Right atrium auricular region (tissue), 2 donors: ENCODE data around the gene MROH7. TPM values are rescaled to one million over a fixed set of nuclear protein-coding genes. Genes with fewer than 3 reads are reported as not detected.

ENCODE experiments used
- DNase-seq: peaks from one replicate; pipeline ENCODE4 v3.0.0-alpha.2; 2019; ENCODE audit warnings: low spot score
- H3K27ac ChIP-seq, 2 donors: fragments of 200-600 bp; sonication (generic); 1 replicate in 1 of 2; 2 replicates in 1 of 2; pipeline ENCODE4 v1.5.1; 2016 to 2019
- H3K27me3 ChIP-seq, 2 donors: fragments of 200-600 bp; sonication (generic); one replicate each; pipeline versions ENCODE4 v1.5.1 to v1.6.0; 2017 to 2019
- H3K36me3 ChIP-seq: fragments of 200-600 bp; sonication (generic); one replicate; pipeline ENCODE4 v1.5.1; 2016
- H3K4me1 ChIP-seq, 2 donors: fragments of 200-600 bp; sonication (generic); one replicate each; pipeline versions ENCODE4 v1.5.1 to v1.6.0; 2017 to 2019
- H3K4me3 ChIP-seq, 2 donors: fragments of 200-600 bp; sonication (generic); 1 replicate in 1 of 2; 2 replicates in 1 of 2; pipeline ENCODE4 v1.5.1; 2017 to 2019; ENCODE audit warnings: mild to moderate bottlenecking in 1 of 2, moderate library complexity in 1 of 2
- H3K9me3 ChIP-seq, 2 donors: fragments of 200-600 bp; sonication (generic); one replicate each; pipeline ENCODE4 v1.5.1; 2019
- total RNA-seq, 2 donors: library from RNA; depleted of rRNA; stranded (reverse); fragments of >200 nt; gene quantifications; one replicate each; pipeline ENCODE4 v1.1.0, GENCODE V29; 2016
- TF ChIP-seq, protein P1 (sequence below), 2 donors: fragments of 200-600 bp; sonication (generic); IDR thresholded peaks; one replicate each; pipeline ENCODE4 v1.5.1; 2019; ENCODE audit warnings: antibody characterized with exemption in 2 of 2

Gene MROH7
- total RNA-seq, 2 donors from 2014 or later: 5.5 to 6.9 TPM

DNA sequence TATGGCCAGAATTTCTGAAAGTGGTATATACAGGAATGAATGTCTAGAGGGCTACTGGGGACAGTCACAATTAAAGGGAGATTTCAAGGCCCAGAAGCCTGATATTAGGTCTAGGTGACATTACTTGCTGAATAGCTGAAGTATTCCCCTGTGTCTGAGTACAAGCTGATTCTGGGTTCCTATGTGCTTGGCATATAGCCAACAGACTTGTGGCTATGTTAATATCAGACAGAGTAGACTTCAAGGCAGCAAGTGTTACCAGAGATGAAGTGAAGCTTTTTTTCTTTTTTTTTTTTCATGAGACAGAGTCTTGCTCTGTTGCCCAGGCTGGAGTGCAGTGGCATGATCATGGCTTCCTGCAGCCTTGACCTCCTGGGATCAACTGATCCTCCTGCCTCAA lies 82.4 kb downstream of the MROH7 start:
- peaks cover 59% of the 10 kb centered on the region for H3K36me3 ChIP-seq
- TF ChIP-seq, protein P1, sequence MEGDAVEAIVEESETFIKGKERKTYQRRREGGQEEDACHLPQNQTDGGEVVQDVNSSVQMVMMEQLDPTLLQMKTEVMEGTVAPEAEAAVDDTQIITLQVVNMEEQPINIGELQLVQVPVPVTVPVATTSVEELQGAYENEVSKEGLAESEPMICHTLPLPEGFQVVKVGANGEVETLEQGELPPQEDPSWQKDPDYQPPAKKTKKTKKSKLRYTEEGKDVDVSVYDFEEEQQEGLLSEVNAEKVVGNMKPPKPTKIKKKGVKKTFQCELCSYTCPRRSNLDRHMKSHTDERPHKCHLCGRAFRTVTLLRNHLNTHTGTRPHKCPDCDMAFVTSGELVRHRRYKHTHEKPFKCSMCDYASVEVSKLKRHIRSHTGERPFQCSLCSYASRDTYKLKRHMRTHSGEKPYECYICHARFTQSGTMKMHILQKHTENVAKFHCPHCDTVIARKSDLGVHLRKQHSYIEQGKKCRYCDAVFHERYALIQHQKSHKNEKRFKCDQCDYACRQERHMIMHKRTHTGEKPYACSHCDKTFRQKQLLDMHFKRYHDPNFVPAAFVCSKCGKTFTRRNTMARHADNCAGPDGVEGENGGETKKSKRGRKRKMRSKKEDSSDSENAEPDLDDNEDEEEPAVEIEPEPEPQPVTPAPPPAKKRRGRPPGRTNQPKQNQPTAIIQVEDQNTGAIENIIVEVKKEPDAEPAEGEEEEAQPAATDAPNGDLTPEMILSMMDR (IDR thresholded peaks at IDR 0.05): no peak
- H3K4me1 ChIP-seq: no peaks in the 10 kb centered on the region
- H3K27ac ChIP-seq: no peak overlapping the region
- DNase-seq: no peak
- H3K9me3 ChIP-seq: peaks cover 0 to 5% of the 10 kb centered on the region in 2 donors
- no peaks in the 10 kb centered on the region for H3K27me3 ChIP-seq
- H3K4me3 ChIP-seq: no peak overlapping the region

- Histone ChIP-seq H3K4me1 (no peaks in the 10 kb centered on the region), H3K9me3 (peaks cover 0 to 5% of the 10 kb centered on the region in 2 donors), H3K36me3 (peaks cover 59% of the 10 kb centered on the region), H3K4me3 (no peak overlapping the region), H3K27ac (no peak overlapping the region), H3K27me3 (no peaks in the 10 kb centered on the region)
- DNase-seq: no peak
- TF ChIP-seq, protein P1 (IDR thresholded peaks at IDR 0.05): no peak
Measured at GRCh38 chr1:54724771-54725170, 83.2 kb downstream of the MROH7 start.

DNA sequence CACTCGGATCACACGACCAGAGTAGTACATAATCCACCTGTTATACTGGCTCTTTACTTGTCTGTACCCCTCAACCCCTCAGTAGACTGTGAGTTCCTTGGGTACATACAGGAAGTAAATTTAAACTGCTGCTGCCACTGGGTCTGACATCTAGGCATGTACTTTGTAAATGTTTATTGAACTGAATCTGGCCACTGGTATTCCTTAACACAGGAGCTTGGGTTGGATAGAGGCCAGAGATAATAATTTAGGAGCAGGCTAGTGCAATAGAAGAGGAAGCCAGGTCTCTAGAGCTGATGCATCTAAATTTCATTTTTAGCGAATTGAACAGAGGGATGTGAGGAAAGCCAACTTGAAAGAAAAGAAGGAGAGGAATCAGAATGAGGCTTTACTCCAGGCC lies 86.4 kb downstream of the MROH7 start:
- DNase-seq: no peak

GRCh38 chr1:54736685-54737084 lies 95.1 kb downstream of the MROH7 start:
- Histone ChIP-seq H3K4me1 (no peaks in the 10 kb centered on the region), H3K4me3 (no peak overlapping the region), H3K27ac (no peak overlapping the region), H3K36me3 (peaks cover 63% of the 10 kb centered on the region), H3K9me3 (no peaks in the 10 kb centered on the region), H3K27me3 (no peaks in the 10 kb centered on the region)
- peak; percentile 28 for DNase-seq
- TF ChIP-seq, protein P1 (IDR thresholded peaks at IDR 0.05): no peak

More for the DNA sequence above, 86.4 kb downstream of the MROH7 start:
- Histone ChIP-seq H3K9me3 (peaks cover 0 to 5% of the 10 kb centered on the region in 2 donors), H3K4me1 (no peaks in the 10 kb centered on the region), H3K4me3 (no peak overlapping the region), H3K27me3 (no peaks in the 10 kb centered on the region), H3K27ac (no peak overlapping the region), H3K36me3 (peaks cover 64% of the 10 kb centered on the region)
- TF ChIP-seq, protein P1 (IDR thresholded peaks at IDR 0.05): no peak

DNA sequence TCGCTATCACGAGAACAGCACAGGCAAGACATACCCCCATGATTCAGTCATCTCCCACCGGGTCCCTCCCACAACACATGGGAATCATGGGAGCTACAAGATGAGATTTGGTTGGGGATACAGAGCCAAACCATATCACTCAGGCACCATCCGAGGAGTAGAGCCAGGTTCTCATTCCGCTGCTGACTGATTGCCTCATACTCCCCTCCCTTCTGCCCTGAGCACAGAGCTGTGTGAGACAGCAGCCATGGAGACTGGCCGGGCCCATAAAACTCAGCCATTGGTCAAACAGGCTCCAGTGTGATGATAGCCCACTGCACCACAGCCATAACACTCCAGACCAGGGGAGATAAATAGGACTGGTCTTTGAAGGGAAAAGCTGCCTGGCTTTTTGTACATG lies 96.7 kb downstream of the MROH7 start:
- TF ChIP-seq, protein P1 (IDR thresholded peaks at IDR 0.05): no peak
- Histone ChIP-seq H3K4me3 (no peak overlapping the region), H3K4me1 (no peaks in the 10 kb centered on the region), H3K27me3 (no peaks in the 10 kb centered on the region), H3K36me3 (peaks cover 67% of the 10 kb centered on the region), H3K9me3 (no peaks in the 10 kb centered on the region), H3K27ac (no peak overlapping the region)
- peak; percentile 46 for DNase-seq

GRCh38 chr1:54741531-54741930 lies 99.9 kb downstream of the MROH7 start:
- no peak overlapping the region for H3K27ac ChIP-seq
- peaks cover 58% of the 10 kb centered on the region for H3K36me3 ChIP-seq
- H3K27me3 ChIP-seq: no peaks in the 10 kb centered on the region
- no peaks in the 10 kb centered on the region for H3K9me3 ChIP-seq
- peak; percentile 4 for DNase-seq
- H3K4me1 ChIP-seq: no peaks in the 10 kb centered on the region
- TF ChIP-seq, protein P1 (IDR thresholded peaks at IDR 0.05): no peak
- H3K4me3 ChIP-seq: no peak overlapping the region
